Suprapubic skin (tissue), 4 donors: ENCODE measurements around the gene OR8B12. TPM values are rescaled to one million over a fixed set of nuclear protein-coding genes. Genes with fewer than 3 reads are reported as not detected.
"Not testable (repeated sequence)": the region's sequence is repeated elsewhere in the genome, so short reads cannot be mapped to it uniquely, and the experiment has no call there.

Experiments used
- DNase-seq, 2 donors: peaks; one replicate each; pipeline ENCODE4 v3.0.0-alpha.2; 2019; ENCODE audit warnings: low spot score in 2 of 2
- H3K27ac ChIP-seq: fragments of 200-600 bp; sonication (generic); one replicate; pipeline ENCODE4 v1.5.1; 2019
- H3K27me3 ChIP-seq: fragments of 200-600 bp; sonication (generic); one replicate; pipeline ENCODE4 v1.5.1; 2019
- H3K36me3 ChIP-seq: fragments of 200-600 bp; sonication (generic); one replicate; pipeline ENCODE4 v1.5.1; 2019
- H3K4me1 ChIP-seq: fragments of 200-600 bp; sonication (generic); one replicate; pipeline ENCODE4 v1.5.1; 2019
- H3K4me3 ChIP-seq: fragments of 200-600 bp; sonication (generic); one replicate; pipeline ENCODE4 v1.5.1; 2019; ENCODE audit warnings: mild to moderate bottlenecking
- H3K9me3 ChIP-seq: fragments of 200-600 bp; sonication (generic); one replicate; pipeline ENCODE4 v1.5.1; 2019
- CTCF ChIP-seq, 2 donors: fragments of 200-600 bp in 1 of 2; fragments of 450-650 bp in 1 of 2; sonication (generic) in 1 of 2; IDR thresholded peaks; one replicate each; pipeline ENCODE4 v1.5.1; 2016 to 2019; ENCODE audit warnings: antibody characterized with exemption in 2 of 2, mild to moderate bottlenecking in 1 of 2, moderate library complexity in 1 of 2
- EP300 ChIP-seq: sonication (generic); formaldehyde crosslinking; IDR thresholded peaks from one replicate; pipeline ENCODE4 v1.6.1; 2017; ENCODE audit warnings: antibody characterized with exemption
- POLR2A ChIP-seq, 2 donors: fragments of 450-650 bp; IDR thresholded peaks; one replicate each; pipeline ENCODE4 v1.6.1; 2017; ENCODE audit warnings: antibody characterized with exemption in 2 of 2, mild to moderate bottlenecking in 2 of 2, moderate library complexity in 2 of 2
- POLR2AphosphoS5 ChIP-seq, 3 donors: sonication (generic); formaldehyde crosslinking; IDR thresholded peaks; one replicate each; pipeline ENCODE4 v1.6.1; 2017; ENCODE audit warnings: antibody characterized with exemption in 3 of 3
- WGBS: methylation state at CpG from one replicate; pipeline ENCODE4 v1.1.5; 2018; 5-methylcytosine and 5-hydroxymethylcytosine counted together
- total RNA-seq, 4 donors: library from RNA; depleted of rRNA; stranded (reverse); fragments of >200 nt; gene quantifications; one replicate each; pipeline ENCODE4 v1.1.0, GENCODE V29; 2016

OR8B12 gene
- total RNA-seq, 4 donors from 2014 or later: not detected

- no peak for DNase-seq
- TF ChIP-seq POLR2A (IDR thresholded peaks at IDR 0.05) (no peak), CTCF (IDR thresholded peaks at IDR 0.05) (no peak), EP300 (no peak)
- Histone ChIP-seq H3K4me1 (peaks cover 2% of the 10 kb centered on the region), H3K4me3 (no peak overlapping the region), H3K27me3 (no peaks in the 10 kb centered on the region), H3K27ac (no peak overlapping the region), H3K9me3 (no peaks in the 10 kb centered on the region), H3K36me3 (no peaks in the 10 kb centered on the region)
- 48% methylated on average over 2 of the region's 2 CpGs for WGBS
Observed at GRCh38 chr11:124533626-124534025, 9.8 kb downstream of the OR8B12 start.

GRCh38 chr11:124520550-124520854, 23.0 kb downstream of the OR8B12 start:
- TF ChIP-seq CTCF (IDR thresholded peaks at IDR 0.05) (no peak), EP300 (no peak), POLR2A (IDR thresholded peaks at IDR 0.05) (no peak), POLR2AphosphoS5 (IDR thresholded peaks at IDR 0.05) (no peak)
- 84% methylated on average over 1 of the region's 1 CpG for WGBS

GRCh38 chr11:124519850-124520549, 23.5 kb downstream of the OR8B12 start:
- no peak overlapping the region for H3K27ac ChIP-seq
- H3K36me3 ChIP-seq: no peaks in the 10 kb centered on the region
- H3K27me3 ChIP-seq: no peaks in the 10 kb centered on the region
- 32% methylated on average over 2 of the region's 2 CpGs for WGBS
- H3K4me1 ChIP-seq: no peaks in the 10 kb centered on the region
- no peak for DNase-seq
- no peak overlapping the region for H3K4me3 ChIP-seq
- TF ChIP-seq CTCF (IDR thresholded peaks at IDR 0.05) (no peak), EP300 (no peak), POLR2A (IDR thresholded peaks at IDR 0.05) (no peak), POLR2AphosphoS5 (IDR thresholded peaks at IDR 0.05) (no peak)
- H3K9me3 ChIP-seq: no peaks in the 10 kb centered on the region

More at GRCh38 chr11:124520550-124520854, 23.0 kb downstream of the OR8B12 start:
- no peak overlapping the region for H3K27ac ChIP-seq
- no peaks in the 10 kb centered on the region for H3K9me3 ChIP-seq
- no peak for DNase-seq
- H3K4me1 ChIP-seq: no peaks in the 10 kb centered on the region
- no peak overlapping the region for H3K4me3 ChIP-seq
- no peaks in the 10 kb centered on the region for H3K36me3 ChIP-seq
- no peaks in the 10 kb centered on the region for H3K27me3 ChIP-seq

GRCh38 chr11:124518989-124519451, 24.4 kb downstream of the OR8B12 start:
- Histone ChIP-seq H3K9me3 (no peaks in the 10 kb centered on the region), H3K4me3 (no peak overlapping the region), H3K36me3 (no peaks in the 10 kb centered on the region), H3K27ac (no peak overlapping the region), H3K27me3 (no peaks in the 10 kb centered on the region), H3K4me1 (no peaks in the 10 kb centered on the region)
- DNase-seq: no peak
- TF ChIP-seq CTCF (IDR thresholded peaks at IDR 0.05): no peak
- TF ChIP-seq POLR2AphosphoS5 (IDR thresholded peaks at IDR 0.05): no peak
- no peak for TF ChIP-seq EP300
- no peak for TF ChIP-seq POLR2A (IDR thresholded peaks at IDR 0.05)
- 79% methylated on average over 3 of the region's 3 CpGs for WGBS

GRCh38 chr11:124517314-124517713, 26.1 kb downstream of the OR8B12 start:
- no peak for TF ChIP-seq POLR2A (IDR thresholded peaks at IDR 0.05)
- no peak for TF ChIP-seq CTCF (IDR thresholded peaks at IDR 0.05)
- no peak for TF ChIP-seq EP300
- no peak for TF ChIP-seq POLR2AphosphoS5 (IDR thresholded peaks at IDR 0.05)
- Histone ChIP-seq H3K9me3 (no peaks in the 10 kb centered on the region), H3K4me1 (no peaks in the 10 kb centered on the region), H3K4me3 (no peak overlapping the region), H3K27me3 (no peaks in the 10 kb centered on the region), H3K27ac (no peak overlapping the region), H3K36me3 (no peaks in the 10 kb centered on the region)
- 91% methylated on average over 12 of the region's 12 CpGs for WGBS
- no peak for DNase-seq

- not testable (repeated sequence) for DNase-seq
Observed at GRCh38 chr11:124514675-124515074, 28.8 kb downstream of the OR8B12 start.

More at GRCh38 chr11:124514675-124515074, 28.8 kb downstream of the OR8B12 start:
- H3K9me3 ChIP-seq, H3K4me3 ChIP-seq, H3K27ac ChIP-seq, H3K4me1 ChIP-seq, H3K36me3 ChIP-seq, H3K27me3 ChIP-seq: not testable (repeated sequence)
- 90% methylated on average over 4 of the region's 4 CpGs for WGBS
